Neural cell (in vitro differentiated cells): ENCODE results near the gene FBRSL1. TPM values are rescaled to one million over a fixed set of nuclear protein-coding genes. Genes with fewer than 3 reads are reported as not detected.

Experiments
- H2AFZ ChIP-seq: fragments of 200-600, 300-800 bp; sonication (generic), shearing (Covaris generic); 2 replicates; pipeline ENCODE4 v1.6.0; 2014; ENCODE audit warnings: low read depth, mild to moderate bottlenecking, antibody characterized with exemption, low read length, moderate library complexity
- H3F3A ChIP-seq: fragments of 200-600 bp; shearing (Covaris generic); 2 replicates; pipeline ENCODE4 v1.6.1; 2016; ENCODE audit warnings: mild to moderate bottlenecking, moderate library complexity, mixed read lengths, antibody characterized with exemption, low read length; ENCODE audit not compliant: insufficient read depth, poor library complexity, severe bottlenecking
- H3K27ac ChIP-seq: fragments of 200-600, 300-800 bp; sonication (generic), shearing (Covaris generic); 2 replicates; pipeline ENCODE4 v1.5.1; 2014; ENCODE audit warnings: mild to moderate bottlenecking, low read length, moderate library complexity
- H3K27me3 ChIP-seq: fragments of 300-800, 200-600 bp; sonication (generic), shearing (Covaris generic); 2 replicates; pipeline ENCODE4 v1.6.0; 2014; ENCODE audit warnings: mild to moderate bottlenecking, low read depth, low read length, moderate library complexity; ENCODE audit not compliant: insufficient read depth
- H3K36me3 ChIP-seq: fragments of 300-800, 200-600 bp; sonication (generic), shearing (Covaris generic); 2 replicates; pipeline ENCODE4 v1.5.1; 2014; ENCODE audit warnings: mild to moderate bottlenecking, antibody characterized with exemption, low read length, moderate library complexity; ENCODE audit not compliant: insufficient read depth
- H3K4me2 ChIP-seq: fragments of 300-800, 200-600 bp; sonication (generic), shearing (Covaris generic); 2 replicates; pipeline ENCODE4 v1.6.0; 2014; ENCODE audit warnings: mild to moderate bottlenecking, low read length
- H3K4me3 ChIP-seq: fragments of 300-800, 200-600 bp; sonication (generic), shearing (Covaris generic); 2 replicates; pipeline ENCODE4 v1.5.1; 2014; ENCODE audit warnings: mild to moderate bottlenecking, low read length, moderate library complexity
- H3K79me2 ChIP-seq: fragments of 200-600 bp; shearing (Covaris generic); replicated peaks from 2 replicates; pipeline ENCODE4 v1.6.0; 2014; ENCODE audit warnings: mild to moderate bottlenecking, low read length, moderate library complexity; ENCODE audit not compliant: insufficient read depth
- H3K9ac ChIP-seq: fragments of 300-800, 200-600 bp; sonication (generic), shearing (Covaris generic); 2 replicates; pipeline ENCODE4 v1.6.1; 2016; ENCODE audit warnings: mild to moderate bottlenecking, low read length, mixed read lengths
- H3K9me2 ChIP-seq: fragments of 200-600 bp; shearing (Covaris generic); 2 replicates; pipeline ENCODE4 v1.6.1; 2016; ENCODE audit warnings: mild to moderate bottlenecking, low read length, mixed read lengths; ENCODE audit not compliant: insufficient read depth
- H3K9me3 ChIP-seq: fragments of 200-600, 300-800 bp; sonication (generic), shearing (Covaris generic); 2 replicates; pipeline ENCODE4 v1.6.1; 2016; ENCODE audit warnings: mild to moderate bottlenecking, mixed run types, low read length, moderate library complexity, mixed read lengths
- H4K20me1 ChIP-seq: fragments of 200-600 bp; shearing (Covaris generic); 2 replicates; pipeline ENCODE4 v1.6.1; 2016; ENCODE audit warnings: mild to moderate bottlenecking, mixed run types; ENCODE audit not compliant: insufficient read depth
- CTCF ChIP-seq: fragments of 450-650 bp; IDR thresholded peaks from 2 replicates; pipeline ENCODE4 v1.5.1; 2014; ENCODE audit warnings: antibody characterized with exemption, mild to moderate bottlenecking, moderate library complexity; ENCODE audit not compliant: poor library complexity, severe bottlenecking
- EP300 ChIP-seq: fragments of 450-650 bp; conservative IDR thresholded peaks from 2 replicates; pipeline ENCODE4 v1.6.1; 2014; ENCODE audit warnings: antibody characterized with exemption, mild to moderate bottlenecking, moderate library complexity; ENCODE audit not compliant: poor library complexity, severe bottlenecking
- EZH2 ChIP-seq: fragments of 200-600, 300-800 bp; shearing (Covaris generic), sonication (generic); IDR thresholded peaks from 2 replicates; pipeline ENCODE4 v1.6.1; 2014; ENCODE audit warnings: antibody characterized with exemption, low read length, borderline replicate concordance, mild to moderate bottlenecking; ENCODE audit not compliant: insufficient read depth, poor library complexity, severe bottlenecking
- MXI1 ChIP-seq: fragments of 450-650 bp; conservative IDR thresholded peaks from 2 replicates; pipeline ENCODE4 v1.6.1; 2014; ENCODE audit warnings: antibody characterized with exemption, mild to moderate bottlenecking; ENCODE audit not compliant: poor library complexity, severe bottlenecking
- POLR2AphosphoS5 ChIP-seq: IDR thresholded peaks from 2 replicates; pipeline ENCODE4 v1.6.1; 2012
- RAD21 ChIP-seq: fragments of 450-650 bp; conservative IDR thresholded peaks from 2 replicates; pipeline ENCODE4 v1.6.1; 2014; ENCODE audit warnings: antibody characterized with exemption, mild to moderate bottlenecking, moderate library complexity
- SMC3 ChIP-seq: fragments of 450-650 bp; conservative IDR thresholded peaks from 2 replicates; pipeline ENCODE4 v1.6.1; 2014; ENCODE audit warnings: antibody characterized with exemption, mild to moderate bottlenecking, moderate library complexity; ENCODE audit not compliant: poor library complexity
- TAF1 ChIP-seq: IDR thresholded peaks from 2 replicates; pipeline ENCODE4 v1.6.1; 2012; ENCODE audit warnings: low read depth
- polyA plus RNA-seq: library from polyadenylated mRNA; depleted of rRNA; stranded (reverse); fragments of >200 nt; gene quantifications from 2 replicates; pipeline ENCODE4 v1.2.3, GENCODE V29; 2014
- TF ChIP-seq, protein P1 (sequence below): IDR thresholded peaks from 2 replicates; pipeline ENCODE4 v1.6.1; 2012; ENCODE audit warnings: borderline replicate concordance

The FBRSL1 gene
- polyA plus RNA-seq, 1 donor from 2014 or later: 11.9 TPM

GRCh38 chr12:132549059-132549458 lies 59.1 kb downstream of the FBRSL1 start:
- no peak overlapping the region for H3K9ac ChIP-seq
- no peak overlapping the region for H3K4me2 ChIP-seq
- H3F3A ChIP-seq: no peaks in the 10 kb centered on the region
- no peak overlapping the region for H2AFZ ChIP-seq
- H3K9me3 ChIP-seq: no peaks in the 10 kb centered on the region
- H3K9me2 ChIP-seq: no peaks in the 10 kb centered on the region
- H3K27me3 ChIP-seq: no peaks in the 10 kb centered on the region
- no peak for TF ChIP-seq RAD21
- no peak for TF ChIP-seq SMC3
- no peak for TF ChIP-seq EP300
- no peak for TF ChIP-seq TAF1
- no peak for TF ChIP-seq EZH2
- no peak for TF ChIP-seq CTCF
- no peak for TF ChIP-seq POLR2AphosphoS5
- TF ChIP-seq, protein P1, sequence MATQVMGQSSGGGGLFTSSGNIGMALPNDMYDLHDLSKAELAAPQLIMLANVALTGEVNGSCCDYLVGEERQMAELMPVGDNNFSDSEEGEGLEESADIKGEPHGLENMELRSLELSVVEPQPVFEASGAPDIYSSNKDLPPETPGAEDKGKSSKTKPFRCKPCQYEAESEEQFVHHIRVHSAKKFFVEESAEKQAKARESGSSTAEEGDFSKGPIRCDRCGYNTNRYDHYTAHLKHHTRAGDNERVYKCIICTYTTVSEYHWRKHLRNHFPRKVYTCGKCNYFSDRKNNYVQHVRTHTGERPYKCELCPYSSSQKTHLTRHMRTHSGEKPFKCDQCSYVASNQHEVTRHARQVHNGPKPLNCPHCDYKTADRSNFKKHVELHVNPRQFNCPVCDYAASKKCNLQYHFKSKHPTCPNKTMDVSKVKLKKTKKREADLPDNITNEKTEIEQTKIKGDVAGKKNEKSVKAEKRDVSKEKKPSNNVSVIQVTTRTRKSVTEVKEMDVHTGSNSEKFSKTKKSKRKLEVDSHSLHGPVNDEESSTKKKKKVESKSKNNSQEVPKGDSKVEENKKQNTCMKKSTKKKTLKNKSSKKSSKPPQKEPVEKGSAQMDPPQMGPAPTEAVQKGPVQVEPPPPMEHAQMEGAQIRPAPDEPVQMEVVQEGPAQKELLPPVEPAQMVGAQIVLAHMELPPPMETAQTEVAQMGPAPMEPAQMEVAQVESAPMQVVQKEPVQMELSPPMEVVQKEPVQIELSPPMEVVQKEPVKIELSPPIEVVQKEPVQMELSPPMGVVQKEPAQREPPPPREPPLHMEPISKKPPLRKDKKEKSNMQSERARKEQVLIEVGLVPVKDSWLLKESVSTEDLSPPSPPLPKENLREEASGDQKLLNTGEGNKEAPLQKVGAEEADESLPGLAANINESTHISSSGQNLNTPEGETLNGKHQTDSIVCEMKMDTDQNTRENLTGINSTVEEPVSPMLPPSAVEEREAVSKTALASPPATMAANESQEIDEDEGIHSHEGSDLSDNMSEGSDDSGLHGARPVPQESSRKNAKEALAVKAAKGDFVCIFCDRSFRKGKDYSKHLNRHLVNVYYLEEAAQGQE: no peak
- TF ChIP-seq MXI1: no peak
- H3K36me3 ChIP-seq: no peaks in the 10 kb centered on the region
- H4K20me1 ChIP-seq: no peaks in the 10 kb centered on the region
- H3K4me3 ChIP-seq: no peak overlapping the region
- no peak overlapping the region for H3K27ac ChIP-seq
- H3K79me2 ChIP-seq: no peaks in the 10 kb centered on the region

DNA sequence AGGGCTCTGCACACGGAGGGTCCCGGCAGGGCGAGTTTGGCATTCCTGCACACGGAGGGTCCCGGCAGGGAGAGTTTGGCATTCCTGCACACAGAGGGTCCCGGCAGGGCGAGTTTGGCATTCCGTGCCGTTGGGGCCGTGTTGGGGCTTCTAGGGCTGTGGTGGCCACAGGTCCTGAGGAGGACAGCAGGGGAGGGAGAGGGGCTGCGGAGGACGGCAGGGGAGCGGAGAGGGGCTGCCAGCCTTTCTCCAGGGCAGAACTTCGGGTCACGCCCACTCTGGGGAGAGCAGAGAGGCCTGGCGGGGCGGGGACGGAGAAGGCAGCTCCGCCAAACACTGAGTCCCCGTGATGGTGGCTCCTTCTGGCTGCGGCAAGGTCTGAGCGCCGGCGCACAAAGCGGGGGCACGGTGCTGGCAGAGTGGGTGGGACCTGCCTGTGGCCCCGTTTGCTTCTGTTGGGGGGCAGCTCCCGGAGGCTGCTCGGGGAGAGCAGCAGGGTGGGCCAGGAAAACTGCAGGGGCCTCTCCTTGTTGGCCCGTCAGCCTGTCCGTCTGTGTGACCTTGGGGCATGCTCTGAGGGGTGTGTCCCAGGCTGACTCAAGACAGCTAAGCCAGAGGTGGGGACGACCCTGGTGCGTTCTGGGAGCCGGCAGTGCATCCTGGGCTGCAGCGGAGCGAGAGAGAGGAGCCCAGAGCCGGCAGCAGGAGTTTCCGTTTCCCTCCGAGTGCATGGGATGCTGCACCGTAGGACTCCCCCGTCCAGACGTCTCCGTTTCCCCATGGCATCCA lies 60.3 kb downstream of the FBRSL1 start:
- Histone ChIP-seq H3K27ac (no peak overlapping the region), H3K9me3 (no peaks in the 10 kb centered on the region), H4K20me1 (no peaks in the 10 kb centered on the region), H2AFZ (no peak overlapping the region), H3K9ac (no peak overlapping the region), H3K79me2 (no peaks in the 10 kb centered on the region), H3K9me2 (no peaks in the 10 kb centered on the region), H3K4me2 (no peak overlapping the region), H3K4me3 (no peak overlapping the region), H3K27me3 (no peaks in the 10 kb centered on the region), H3K36me3 (no peaks in the 10 kb centered on the region), H3F3A (no peaks in the 10 kb centered on the region)
- no peak for TF ChIP-seq MXI1
- no peak for TF ChIP-seq TAF1
- TF ChIP-seq CTCF: no peak
- TF ChIP-seq RAD21: no peak
- no peak for TF ChIP-seq SMC3
- TF ChIP-seq, protein P1: no peak
- TF ChIP-seq POLR2AphosphoS5: no peak
- no peak for TF ChIP-seq EP300
- TF ChIP-seq EZH2: no peak
